Neural crest cell (in vitro differentiated cells): Measurements from ENCODE around the gene KCNC3. TPM values are rescaled to one million over a fixed set of nuclear protein-coding genes. Genes with fewer than 3 reads are reported as not detected.

Source experiments
- DNase-seq: peaks from one replicate; pipeline ENCODE4 v3.0.0; 2021; ENCODE audit warnings: low read depth, mixed read lengths, low spot score
- H3K27ac Mint-ChIP-seq: one replicate; pipeline ENCODE4 v1.8.0; 2021; ENCODE audit warnings: mild to moderate bottlenecking, mixed read lengths; ENCODE audit not compliant: unreplicated experiment
- H3K27me3 Mint-ChIP-seq: 2 replicates; pipeline ENCODE4 v1.8.0; 2021; ENCODE audit warnings: low read depth, mild to moderate bottlenecking, mixed read lengths
- H3K36me3 Mint-ChIP-seq: 2 replicates; pipeline ENCODE4 v1.8.0; 2021; ENCODE audit warnings: low read depth, mild to moderate bottlenecking, mixed read lengths
- H3K4me1 Mint-ChIP-seq: 2 replicates; pipeline ENCODE4 v1.8.0; 2021; ENCODE audit warnings: mixed read lengths
- H3K4me3 Mint-ChIP-seq: one replicate; pipeline ENCODE4 v1.8.0; 2021; ENCODE audit warnings: mild to moderate bottlenecking, mixed read lengths
- H3K9me3 Mint-ChIP-seq: 2 replicates; pipeline ENCODE4 v1.8.0; 2021; ENCODE audit warnings: mixed read lengths
- total RNA-seq: library from RNA; stranded (reverse); gene quantifications from 2 replicates; pipeline ENCODE4 v1.2.1, GENCODE V29; 2021
- TF ChIP-seq, protein P1 (sequence below): fragments of 200-600 bp; sonication (generic); conservative IDR thresholded peaks from 2 replicates; pipeline ENCODE4 v1.5.0; 2021; ENCODE audit warnings: antibody characterized with exemption, mild to moderate bottlenecking

The KCNC3 gene
- total RNA-seq, 1 donor from 2014 or later = 4.2 TPM

GRCh38 chr19:50277966-50278580 is 51.1 kb downstream of the KCNC3 start:
- Mint-ChIP-seq H3K36me3 (no peaks in the 10 kb centered on the region), H3K27me3 (no peaks in the 10 kb centered on the region), H3K9me3 (no peaks in the 10 kb centered on the region), H3K4me1 (no peaks in the 10 kb centered on the region), H3K4me3 (no peak overlapping the region), H3K27ac (no peak overlapping the region)
- no peak for DNase-seq
- TF ChIP-seq, protein P1, sequence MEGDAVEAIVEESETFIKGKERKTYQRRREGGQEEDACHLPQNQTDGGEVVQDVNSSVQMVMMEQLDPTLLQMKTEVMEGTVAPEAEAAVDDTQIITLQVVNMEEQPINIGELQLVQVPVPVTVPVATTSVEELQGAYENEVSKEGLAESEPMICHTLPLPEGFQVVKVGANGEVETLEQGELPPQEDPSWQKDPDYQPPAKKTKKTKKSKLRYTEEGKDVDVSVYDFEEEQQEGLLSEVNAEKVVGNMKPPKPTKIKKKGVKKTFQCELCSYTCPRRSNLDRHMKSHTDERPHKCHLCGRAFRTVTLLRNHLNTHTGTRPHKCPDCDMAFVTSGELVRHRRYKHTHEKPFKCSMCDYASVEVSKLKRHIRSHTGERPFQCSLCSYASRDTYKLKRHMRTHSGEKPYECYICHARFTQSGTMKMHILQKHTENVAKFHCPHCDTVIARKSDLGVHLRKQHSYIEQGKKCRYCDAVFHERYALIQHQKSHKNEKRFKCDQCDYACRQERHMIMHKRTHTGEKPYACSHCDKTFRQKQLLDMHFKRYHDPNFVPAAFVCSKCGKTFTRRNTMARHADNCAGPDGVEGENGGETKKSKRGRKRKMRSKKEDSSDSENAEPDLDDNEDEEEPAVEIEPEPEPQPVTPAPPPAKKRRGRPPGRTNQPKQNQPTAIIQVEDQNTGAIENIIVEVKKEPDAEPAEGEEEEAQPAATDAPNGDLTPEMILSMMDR = no peak

DNA sequence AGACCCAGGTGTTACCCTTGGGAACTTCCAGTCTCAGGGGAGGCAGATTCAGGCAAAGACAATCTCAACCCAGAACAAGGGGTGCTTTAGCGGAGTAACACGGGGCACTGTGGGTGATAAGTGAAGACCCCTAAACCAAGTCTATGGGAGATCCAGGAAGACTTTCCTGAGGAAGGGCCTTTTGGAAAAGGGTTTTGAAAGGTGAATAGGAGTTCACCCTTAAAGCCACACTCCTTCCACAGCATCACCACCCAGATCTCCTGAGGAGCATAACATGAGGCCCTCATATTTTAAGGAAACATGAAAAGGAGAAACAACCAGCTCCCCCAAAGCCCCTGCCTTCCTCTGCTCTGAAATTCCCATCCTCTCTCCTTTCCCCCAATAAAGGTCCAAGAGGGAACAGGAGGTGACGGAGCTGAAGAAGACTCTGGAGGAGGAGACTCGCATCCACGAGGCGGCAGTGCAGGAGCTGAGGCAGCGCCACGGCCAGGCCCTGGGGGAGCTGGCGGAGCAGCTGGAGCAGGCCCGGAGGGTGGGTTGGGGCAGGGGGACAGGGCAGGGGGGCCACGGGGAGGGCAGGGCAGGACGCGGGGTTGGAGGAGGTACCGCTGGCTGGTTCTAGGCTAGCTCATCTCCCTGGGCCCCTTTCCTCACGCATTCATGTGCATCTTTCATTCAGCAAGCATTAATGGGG is 52.7 kb downstream of the KCNC3 start:
- Mint-ChIP-seq H3K4me1 (no peaks in the 10 kb centered on the region), H3K4me3 (no peak overlapping the region), H3K36me3 (no peaks in the 10 kb centered on the region), H3K27me3 (no peaks in the 10 kb centered on the region), H3K9me3 (no peaks in the 10 kb centered on the region), H3K27ac (no peak overlapping the region)
- TF ChIP-seq, protein P1 = no peak
- no peak for DNase-seq

- no peaks in the 10 kb centered on the region for H3K36me3 Mint-ChIP-seq
- H3K9me3 Mint-ChIP-seq = no peaks in the 10 kb centered on the region
- TF ChIP-seq, protein P1 = no peak
- DNase-seq = no peak
- no peaks in the 10 kb centered on the region for H3K27me3 Mint-ChIP-seq
- H3K4me1 Mint-ChIP-seq = no peaks in the 10 kb centered on the region
- no peak overlapping the region for H3K27ac Mint-ChIP-seq
- no peak overlapping the region for H3K4me3 Mint-ChIP-seq
Observed at GRCh38 chr19:50275577-50276368, 53.4 kb downstream of the KCNC3 start.

DNA sequence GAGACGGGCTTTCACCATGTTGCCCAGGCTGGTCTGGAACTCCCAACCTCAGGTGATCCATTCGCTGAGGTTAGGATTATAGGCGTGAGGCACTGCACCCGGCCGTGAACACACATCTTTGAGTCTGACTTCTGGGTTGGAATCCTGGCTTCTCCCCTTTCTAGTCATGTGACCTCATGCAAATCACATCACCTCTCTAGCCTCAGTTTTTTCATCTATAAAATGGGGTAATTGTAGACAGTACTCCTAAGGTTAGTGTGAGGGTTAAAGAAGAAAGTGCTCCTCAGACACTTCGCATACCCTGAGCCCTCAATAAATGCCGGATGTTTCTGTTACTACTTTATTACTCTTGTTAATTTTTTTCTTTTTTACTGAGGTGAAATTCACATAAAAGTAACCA is 55.4 kb downstream of the KCNC3 start:
- Mint-ChIP-seq H3K4me3 (no peak overlapping the region), H3K27me3 (no peaks in the 10 kb centered on the region), H3K36me3 (no peaks in the 10 kb centered on the region), H3K9me3 (no peaks in the 10 kb centered on the region), H3K27ac (no peak overlapping the region), H3K4me1 (no peaks in the 10 kb centered on the region)
- TF ChIP-seq, protein P1 = no peak
- DNase-seq = no peak

- H3K27ac Mint-ChIP-seq = no peak overlapping the region
- TF ChIP-seq, protein P1 = no peak
Observed at GRCh38 chr19:50272263-50272897, 56.8 kb downstream of the KCNC3 start.

More at GRCh38 chr19:50272263-50272897, 56.8 kb downstream of the KCNC3 start:
- no peaks in the 10 kb centered on the region for H3K36me3 Mint-ChIP-seq
- H3K4me3 Mint-ChIP-seq = no peak overlapping the region
- DNase-seq = no peak
- no peaks in the 10 kb centered on the region for H3K27me3 Mint-ChIP-seq
- H3K4me1 Mint-ChIP-seq = no peaks in the 10 kb centered on the region
- no peaks in the 10 kb centered on the region for H3K9me3 Mint-ChIP-seq
